H9 (cell line): ENCODE results near the gene STOX2. TPM values are rescaled to one million over a fixed set of nuclear protein-coding genes. Genes with fewer than 3 reads are reported as not detected.

ENCODE experiments used
- DNase-seq: peaks from one replicate; pipeline ENCODE4 v3.0.0-alpha.2; 2017
- H2AFZ ChIP-seq: one replicate; pipeline ENCODE4 v1.6.1; 2013; ENCODE audit warnings: mild to moderate bottlenecking, low read length, control low read depth, moderate library complexity
- H2AK5ac ChIP-seq: 2 replicates; pipeline ENCODE4 v1.6.1; 2013; ENCODE audit warnings: low read length, control low read depth, mixed read lengths; ENCODE audit not compliant: insufficient read length
- H2BK120ac ChIP-seq: one replicate; pipeline ENCODE4 v1.6.1; 2013; ENCODE audit warnings: low read depth, mild to moderate bottlenecking, low read length, control low read depth, inconsistent platforms; ENCODE audit not compliant: poor library complexity, severe bottlenecking
- H2BK12ac ChIP-seq: 2 replicates; pipeline ENCODE4 v1.6.1; 2013; ENCODE audit warnings: low read length, control low read depth, mixed read lengths, low read depth; ENCODE audit not compliant: insufficient read length
- H2BK15ac ChIP-seq: 2 replicates; pipeline ENCODE4 v1.6.1; 2013; ENCODE audit warnings: low read depth, low read length, control low read depth
- H2BK20ac ChIP-seq: one replicate; pipeline ENCODE4 v1.6.1; 2013; ENCODE audit warnings: low read depth, mild to moderate bottlenecking, low read length, control low read depth, inconsistent platforms; ENCODE audit not compliant: poor library complexity, severe bottlenecking
- H2BK5ac ChIP-seq: 2 replicates; pipeline ENCODE4 v1.6.1; 2013; ENCODE audit warnings: low read length, control low read depth, mixed read lengths; ENCODE audit not compliant: insufficient read length
- H3K14ac ChIP-seq: 2 replicates; pipeline ENCODE4 v1.6.1; 2013; ENCODE audit warnings: low read length, control low read depth; ENCODE audit not compliant: insufficient read depth
- H3K18ac ChIP-seq: 2 replicates; pipeline ENCODE4 v1.6.1; 2013; ENCODE audit warnings: low read depth, mild to moderate bottlenecking, mixed read lengths, low read length, control low read depth; ENCODE audit not compliant: insufficient read length
- H3K23ac ChIP-seq: 2 replicates; pipeline ENCODE4 v1.6.1; 2013; ENCODE audit warnings: low read length, control low read depth, mixed read lengths, low read depth; ENCODE audit not compliant: insufficient read length
- H3K23me2 ChIP-seq: 2 replicates; pipeline ENCODE4 v1.6.1; 2013; ENCODE audit warnings: low read depth, mild to moderate bottlenecking, mixed read lengths, low read length, control low read depth; ENCODE audit not compliant: insufficient read length, poor library complexity, severe bottlenecking
- H3K27ac ChIP-seq: 2 replicates; pipeline ENCODE4 v1.5.1; 2013; ENCODE audit warnings: low read length, control low read depth, mixed read lengths, low read depth; ENCODE audit not compliant: insufficient read length
- H3K27me3 ChIP-seq: 2 replicates; pipeline ENCODE4 v1.6.1; 2013; ENCODE audit warnings: low read length, control low read depth, inconsistent platforms; ENCODE audit not compliant: insufficient read depth
- H3K4ac ChIP-seq: 2 replicates; pipeline ENCODE4 v1.6.1; 2013; ENCODE audit warnings: low read depth, mild to moderate bottlenecking, control low read depth, inconsistent platforms, low read length, moderate library complexity
- H3K4me1 ChIP-seq: 2 replicates; pipeline ENCODE4 v1.6.1; 2013; ENCODE audit warnings: low read length, control low read depth, inconsistent platforms; ENCODE audit not compliant: insufficient read depth
- H3K4me2 ChIP-seq: 2 replicates; pipeline ENCODE4 v1.6.1; 2013; ENCODE audit warnings: low read length, control low read depth, mixed read lengths; ENCODE audit not compliant: insufficient read length, insufficient read depth
- H3K56ac ChIP-seq: 2 replicates; pipeline ENCODE4 v1.6.1; 2013; ENCODE audit warnings: low read depth, mild to moderate bottlenecking, mixed read lengths, low read length, control low read depth; ENCODE audit not compliant: insufficient read length
- H3K79me1 ChIP-seq: 2 replicates; pipeline ENCODE4 v1.6.1; 2013; ENCODE audit warnings: low read depth, mild to moderate bottlenecking, moderate library complexity, low read length, control low read depth, inconsistent platforms; ENCODE audit not compliant: insufficient read depth, poor library complexity, severe bottlenecking
- H3K79me2 ChIP-seq: 2 replicates; pipeline ENCODE4 v1.6.1; 2013; ENCODE audit warnings: low read length, control low read depth, inconsistent platforms; ENCODE audit not compliant: insufficient read depth
- H3K9ac ChIP-seq: 2 replicates; pipeline ENCODE4 v1.6.1; 2013; ENCODE audit warnings: low read length, control low read depth, mixed read lengths; ENCODE audit not compliant: insufficient read length; ENCODE audit errors: extremely low read depth
- H3K9me3 ChIP-seq: one replicate; pipeline ENCODE4 v1.6.1; 2013; ENCODE audit warnings: low read depth, low read length, inconsistent platforms; ENCODE audit not compliant: control insufficient read depth
- H3T11ph ChIP-seq: one replicate; pipeline ENCODE4 v1.6.1; 2013; ENCODE audit warnings: mild to moderate bottlenecking, low read length, control low read depth, inconsistent platforms
- H4K20me1 ChIP-seq: one replicate; pipeline ENCODE4 v1.6.1; 2013; ENCODE audit not compliant: control insufficient read depth, insufficient read length, insufficient read depth
- H4K5ac ChIP-seq: 2 replicates; pipeline ENCODE4 v1.6.1; 2013; ENCODE audit warnings: low read depth, mild to moderate bottlenecking, mixed read lengths, low read length, control low read depth; ENCODE audit not compliant: insufficient read length
- H4K8ac ChIP-seq: replicated peaks from 2 replicates; pipeline ENCODE4 v1.6.1; 2013; ENCODE audit warnings: low read length, control low read depth, mixed read lengths, low read depth; ENCODE audit not compliant: insufficient read length
- H4K91ac ChIP-seq: 2 replicates; pipeline ENCODE4 v1.6.1; 2013; ENCODE audit warnings: low read depth, mild to moderate bottlenecking, moderate library complexity, mixed read lengths, low read length, control low read depth; ENCODE audit not compliant: insufficient read length
- H3K27ac Mint-ChIP-seq, 3 experiments: 2 replicates in 2 of 3; 3 replicates in 1 of 3; pipeline ENCODE4 v1.8.0; 2020 to 2021; ENCODE audit warnings: mixed read lengths in 3 of 3, mild to moderate bottlenecking in 1 of 3, moderate library complexity in 1 of 3
- H3K27me3 Mint-ChIP-seq: 2 replicates; pipeline ENCODE4 v1.8.0; 2021; ENCODE audit warnings: low read depth, mild to moderate bottlenecking, moderate library complexity, mixed read lengths
- H3K36me3 Mint-ChIP-seq, 3 experiments: 2 replicates in 2 of 3; 3 replicates in 1 of 3; pipeline ENCODE4 v1.8.0; 2020 to 2021; ENCODE audit warnings: low read depth in 3 of 3, mixed read lengths in 3 of 3; ENCODE audit not compliant: insufficient read depth in 1 of 3
- H3K4me1 Mint-ChIP-seq, 2 experiments: 2 replicates each; pipeline ENCODE4 v1.8.0; 2020; ENCODE audit warnings: mixed read lengths in 2 of 2
- H3K4me3 Mint-ChIP-seq, 2 experiments: 2 replicates in 1 of 2; 3 replicates in 1 of 2; pipeline ENCODE4 v1.8.0; 2020 to 2021; ENCODE audit warnings: mild to moderate bottlenecking in 2 of 2, mixed read lengths in 2 of 2, moderate library complexity in 1 of 2
- H3K9me3 Mint-ChIP-seq, 2 experiments: 2 replicates in 1 of 2; 3 replicates in 1 of 2; pipeline ENCODE4 v1.8.0; 2020; ENCODE audit warnings: mild to moderate bottlenecking in 2 of 2, mixed read lengths in 2 of 2, moderate library complexity in 1 of 2
- CTCF ChIP-seq: fragments of 200-600 bp; sonication (generic); conservative IDR thresholded peaks from 3 replicates; pipeline ENCODE4 v1.8.0; 2021; ENCODE audit warnings: antibody characterized with exemption, mild to moderate bottlenecking
- WGBS: extraction: QIAGEN DNeasy Blood & Tissue Kit; methylation state at CpG from one replicate; pipeline ENCODE4 v1.1.7; 2013; ENCODE audit warnings: missing lambda C conversion rate, low lambda C conversion rate, mixed read lengths; ENCODE audit not compliant: insufficient read length; ENCODE audit errors: extremely low coverage; 5-methylcytosine and 5-hydroxymethylcytosine counted together
- total RNA-seq: library from RNA; stranded (reverse); gene quantifications from 2 replicates; pipeline ENCODE4 v1.2.1, GENCODE V29; 2021

The STOX2 gene
- total RNA-seq, 1 experiment from 2014 or later, result 28.2 TPM

- Histone ChIP-seq H3K18ac (no peak overlapping the region), H4K8ac (no peak overlapping the region), H4K91ac (no peak overlapping the region), H3K4me2 (no peak overlapping the region), H3K23ac (no peak overlapping the region), H3K79me1 (no peaks in the 10 kb centered on the region), H3K79me2 (peaks cover 3% of the 10 kb centered on the region; the same call in 1 of the 2 replicates), H3K9ac (no peak overlapping the region), H3K14ac (no peak overlapping the region), H2AK5ac (no peak overlapping the region), H3K56ac (no peak overlapping the region), H2BK12ac (no peak overlapping the region), H3K9me3 (no peaks in the 10 kb centered on the region), H3K23me2 (no peaks in the 10 kb centered on the region), H3K27me3 (no peaks in the 10 kb centered on the region), H4K5ac (no peak overlapping the region), H2AFZ (no peak overlapping the region), H3K4ac (no peak overlapping the region), H3K4me1 (peaks cover 2% of the 10 kb centered on the region; the same call in 1 of the 2 replicates), H4K20me1 (no peaks in the 10 kb centered on the region), H2BK15ac (no peak overlapping the region), H2BK20ac (no peak overlapping the region), H3T11ph (no peak overlapping the region), H2BK120ac (no peak overlapping the region), H3K27ac (no peak overlapping the region), H2BK5ac (no peak overlapping the region)
- WGBS, result no CpG with 5 or more reads among the region's 4 CpGs
- Mint-ChIP-seq H3K36me3 (peaks cover 0 to 6% (median 0%) of the 10 kb centered on the region in 3 experiments; a peak in 2 of 7 replicates), H3K27ac (no peak overlapping the region), H3K9me3 (no peaks in the 10 kb centered on the region), H3K4me1 (peaks cover 25 to 29% of the 10 kb centered on the region in 2 experiments), H3K27me3 (no peaks in the 10 kb centered on the region), H3K4me3 (no peak overlapping the region)
- no peak for TF ChIP-seq CTCF
- no peak for DNase-seq
Measured at GRCh38 chr4:183940864-183941263, 35.8 kb downstream of the STOX2 start.
